ENCODE data around the gene TMEM88. TPM values are rescaled to one million over a fixed set of nuclear protein-coding genes. Genes with fewer than 3 reads are reported as not detected.

The TMEM88 gene
- total and polyA plus RNA-seq, 2 of the 8 experiments (the other 6 are each of a cell fraction or from before 2014, with no cell fraction given) = 0.69 to 8.8 TPM

DNA sequence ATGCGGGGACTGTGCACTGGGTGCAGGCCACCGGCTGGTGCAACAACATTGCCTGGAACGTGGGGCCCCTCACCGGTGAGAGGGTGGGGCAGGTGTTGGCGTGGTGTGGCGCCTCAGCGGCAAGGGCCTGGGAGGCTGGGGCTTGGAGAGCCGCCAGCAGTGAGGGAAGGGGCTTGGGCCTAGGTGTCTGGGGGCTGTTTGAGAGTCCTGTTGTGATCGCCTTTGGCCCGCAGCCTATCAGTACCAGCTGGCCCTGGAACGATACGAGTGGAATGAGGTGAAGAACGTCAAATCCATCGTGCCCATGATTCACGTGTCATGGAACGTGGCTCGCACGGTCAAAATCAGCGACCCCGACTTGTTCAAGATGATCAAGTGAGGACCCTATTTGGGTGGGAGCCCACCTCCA lies 2.6 kb upstream of the TMEM88 start:
- no peak overlapping the region for H2AFZ ChIP-seq (ENCODE audit: low read length)
- H3K4me2 ChIP-seq (ENCODE audit: insufficient read depth in 1 of 2, low read depth in 2 of 2, low read length in 2 of 2) = peak overlapping the region; percentile 55 to 74; a peak in 3 of 4 replicates
- no peak overlapping the region for H3K18ac ChIP-seq (ENCODE audit: extremely low read depth, low read length)
- no peak overlapping the region for H4K91ac ChIP-seq (replicated peaks; ENCODE audit: insufficient read length, low read length)
- peaks cover 17% of the 10 kb centered on the region for H3K23me2 ChIP-seq (ENCODE audit: low read depth, low read length)
- ChIA-PET POLR2A (ENCODE audit: partially characterized antibody) (interaction anchor here (1.1 to 4.0 kb wide), 3 partner anchors 9 to 14 kb away, joined by 5 to 24 read pairs (median 18); no protein-coding TSS in a partner anchor), CTCF (ENCODE audit: partially characterized antibody) (interaction anchor here (1.1 to 4.9 kb wide), 4 partner anchors 14 to 140 kb away, joined by 3 to 44 read pairs (median 4); partner anchors contain the start of gene KDM6B)
- no peak for TF ChIP-seq JUN (IDR thresholded peaks at IDR 0.05; ENCODE audit: low read depth, low read length)
- no peak for TF ChIP-seq SP4 (IDR thresholded peaks at IDR 0.05; ENCODE audit: low read length)
- no peak for TF ChIP-seq YY1 (IDR thresholded peaks at IDR 0.05; ENCODE audit: low read depth, low read length)
- TF ChIP-seq TCF12 (IDR thresholded peaks at IDR 0.05; ENCODE audit: low read depth, low read length) = no peak
- TF ChIP-seq ASH2L (IDR thresholded peaks at IDR 0.05; ENCODE audit: low read length) = no peak
- no peak for TF ChIP-seq RFX5 (IDR thresholded peaks at IDR 0.05; ENCODE audit: borderline replicate concordance, low read depth, low read length)
- TF ChIP-seq NRF1 (IDR thresholded peaks at IDR 0.05; ENCODE audit: low read depth, low read length) = no peak
- peaks cover 32 to 53% (median 49%) of the 10 kb centered on the region in 4 experiments for H3K27me3 ChIP-seq (replicated peaks in 1 of 4; ENCODE audit: control insufficient read depth in 3 of 4, extremely low read depth in 1 of 4, insufficient read depth in 3 of 4, low read length in 3 of 4)
- no peaks in the 10 kb centered on the region for H3K9me3 ChIP-seq (ENCODE audit: insufficient read depth in 2 of 2, low read depth in 1 of 2, low read length in 1 of 2)
- FAIRE-seq (no peak), DNase-seq (ENCODE audit: low read depth in 1 of 2, low spot score in 2 of 2) (no peak)
- no peak overlapping the region for H2AK5ac ChIP-seq (ENCODE audit: low read depth, low read length)
- no peak overlapping the region for H3K23ac ChIP-seq (ENCODE audit: insufficient read length)
- no peak overlapping the region for H4K5ac ChIP-seq (ENCODE audit: insufficient read length, low read depth, low read length)
- no peak overlapping the region for H3K14ac ChIP-seq (ENCODE audit: insufficient read length)
- no peaks in the 10 kb centered on the region for H3K79me2 ChIP-seq (ENCODE audit: control insufficient read depth in 1 of 2, insufficient read depth in 2 of 2, low read length in 2 of 2)
- peak overlapping the region in 1 of 4 experiments; percentile 65; a peak in 2 of 8 replicates for H3K4me3 ChIP-seq (ENCODE audit: extremely low read depth in 1 of 4, insufficient read depth in 2 of 4, low read depth in 3 of 4, low read length in 4 of 4)
- H3K56ac ChIP-seq (replicated peaks; ENCODE audit: insufficient read length, low read depth, low read length) = no peak overlapping the region
- H2BK120ac ChIP-seq (replicated peaks; ENCODE audit: low read depth, low read length) = no peak overlapping the region
- no peak overlapping the region; the same call in 1 of the 2 replicates for H4K8ac ChIP-seq (ENCODE audit: extremely low read depth, insufficient read depth, low read length)
- no peak overlapping the region for H2BK5ac ChIP-seq (ENCODE audit: low read depth, low read length)
- H2BK12ac ChIP-seq (ENCODE audit: low read depth, low read length) = peak overlapping the region; percentile 30; the same call in 1 of the 2 replicates
- no peak overlapping the region for H3K4ac ChIP-seq (replicated peaks; ENCODE audit: insufficient read length, low read depth, low read length)
- H3K79me1 ChIP-seq (ENCODE audit: low read depth, low read length) = no peaks in the 10 kb centered on the region
- peaks cover 0 to 23% of the 10 kb centered on the region in 2 experiments for H4K20me1 ChIP-seq (replicated peaks in 1 of 2; ENCODE audit: control insufficient read depth in 1 of 2, insufficient read depth in 2 of 2, low read length in 2 of 2)
- H3K27ac ChIP-seq (ENCODE audit: low read depth, low read length) = no peak overlapping the region
- H2BK15ac ChIP-seq (ENCODE audit: low read length) = 0 out of 2 replicates have a peak overlapping the region, but pooled peaks have one; percentile 95
- H2BK20ac ChIP-seq (ENCODE audit: low read length) = no peak overlapping the region
- peaks cover 0 to 4% (median 0%) of the 10 kb centered on the region in 4 experiments; a peak in 3 of 8 replicates for H3K36me3 ChIP-seq (ENCODE audit: control insufficient read depth in 2 of 4, insufficient read depth in 4 of 4, low read length in 3 of 4)
- H3K4me1 ChIP-seq (replicated peaks in 1 of 4; ENCODE audit: control insufficient read depth in 3 of 4, insufficient read depth in 4 of 4, low read length in 3 of 4) = peaks cover 0 to 40% (median 32%) of the 10 kb centered on the region in 4 experiments; a peak in 6 of 7 replicates
- WGBS, 2 experiments (ENCODE audit: extremely low coverage in 1 of 2, insufficient coverage in 1 of 2, insufficient read length in 1 of 2, insufficient replicate concordance in 2 of 2, low coverage in 1 of 2, low lambda C conversion rate in 2 of 2, missing lambda C conversion rate in 1 of 2) = 62% methylated on average over 19 of the region's 20 CpGs; no CpG with 5 or more reads in 1 of the 2 experiments
- H3K9ac ChIP-seq (replicated peaks in 1 of 4; ENCODE audit: extremely low read depth in 1 of 4, low read depth in 3 of 4, low read length in 3 of 4) = no peak overlapping the region
